SK-N-SH (cell line): ENCODE results near the gene NEURL1. TPM values are rescaled to one million over a fixed set of nuclear protein-coding genes. Genes with fewer than 3 reads are reported as not detected.

ENCODE experiments used
- CTCF ChIA-PET: fragments of 300-600, 350-600 bp; formaldehyde crosslinking; extraction: SDS; loops from one replicate; lab custom pipeline; 2021; lab: Yijun Ruan, JAX
- POLR2A ChIA-PET: fragments of 350-600 bp; sonication (Branson Sonifier 250); formaldehyde crosslinking; extraction: SDS; loops from one replicate; lab custom pipeline; 2020; ENCODE audit warnings: antibody characterized with exemption, inconsistent platforms; lab: Yijun Ruan, JAX
- DNase-seq: peaks from one replicate; pipeline ENCODE4 v3.0.0; 2012
- H2AFZ ChIP-seq: fragments of 200-600 bp; sonication (generic); 2 replicates; pipeline ENCODE4 v1.8.1; 2016; ENCODE audit warnings: antibody characterized with exemption, mild to moderate bottlenecking, low read depth
- H3F3A ChIP-seq: fragments of 200-600 bp; sonication (generic); replicated peaks from 2 replicates; pipeline ENCODE3; 2016; ENCODE audit warnings: antibody characterized with exemption, mild to moderate bottlenecking; ENCODE audit not compliant: insufficient read depth
- H3K27ac ChIP-seq, 2 experiments: fragments of 200-500 bp in 1 of 2; fragments of 200-600 bp in 1 of 2; sonication (Bioruptor generic) in 1 of 2; sonication (generic), shearing (Covaris generic) in 1 of 2; 2 replicates each; pipeline versions ENCODE4 v1.5.1 to v1.6.1; 2014 to 2016; ENCODE audit warnings: low read depth in 2 of 2, inconsistent platforms in 1 of 2, low read length in 1 of 2, mild to moderate bottlenecking in 1 of 2, mixed read lengths in 1 of 2
- H3K27me3 ChIP-seq: fragments of 200-600 bp; sonication (generic), shearing (Covaris generic); 2 replicates; pipeline ENCODE4 v1.6.1; 2016; ENCODE audit warnings: mixed run types; ENCODE audit not compliant: insufficient read depth
- H3K36me3 ChIP-seq, 2 experiments: fragments of 200-500 bp in 1 of 2; fragments of 200-600 bp in 1 of 2; sonication (Bioruptor generic) in 1 of 2; sonication (generic) in 1 of 2; replicated peaks in 1 of 2; 2 replicates each; pipeline versions ENCODE3 to v1.5.1; 2014 to 2016; ENCODE audit warnings: low read length in 1 of 2, mild to moderate bottlenecking in 1 of 2; ENCODE audit not compliant: insufficient read depth in 2 of 2, control insufficient read depth in 1 of 2
- H3K4me1 ChIP-seq, 2 experiments: fragments of 200-500 bp in 1 of 2; fragments of 200-600 bp in 1 of 2; sonication (Bioruptor generic) in 1 of 2; sonication (generic), shearing (Covaris generic) in 1 of 2; 2 replicates each; pipeline versions ENCODE4 v1.5.1 to v1.6.1; 2014 to 2016; ENCODE audit warnings: low read depth in 1 of 2, low read length in 1 of 2, mixed run types in 1 of 2; ENCODE audit not compliant: insufficient read depth in 2 of 2, control insufficient read depth in 1 of 2
- H3K4me2 ChIP-seq: fragments of 200-600 bp; sonication (generic), shearing (Covaris generic); 2 replicates; pipeline ENCODE4 v1.6.1; 2017; ENCODE audit warnings: mixed run types
- H3K4me3 ChIP-seq, 2 experiments: fragments of 200-500 bp in 1 of 2; fragments of 200-600 bp in 1 of 2; sonication (Bioruptor generic) in 1 of 2; sonication (generic), shearing (Covaris generic) in 1 of 2; 2 replicates each; pipeline versions ENCODE4 v1.5.1 to v1.8.1; 2014 to 2016; ENCODE audit warnings: low read depth in 2 of 2, inconsistent platforms in 1 of 2, low read length in 1 of 2, mild to moderate bottlenecking in 1 of 2, mixed read lengths in 1 of 2, moderate library complexity in 1 of 2
- H3K79me2 ChIP-seq: fragments of 200-600 bp; sonication (generic); 2 replicates; pipeline ENCODE4 v1.8.1; 2017; ENCODE audit warnings: mild to moderate bottlenecking; ENCODE audit not compliant: insufficient read depth
- H3K9ac ChIP-seq: fragments of 200-600 bp; sonication (generic); 2 replicates; pipeline ENCODE4 v1.6.1; 2017; ENCODE audit warnings: mixed run types
- H3K9me2 ChIP-seq: fragments of 200-600 bp; sonication (generic); 2 replicates; pipeline ENCODE4 v1.6.1; 2017; ENCODE audit warnings: mixed run types
- H3K9me3 ChIP-seq: fragments of 200-600 bp; sonication (generic); 2 replicates; pipeline ENCODE4 v1.6.1; 2017; ENCODE audit warnings: mixed run types, mild to moderate bottlenecking, moderate library complexity
- H4K20me1 ChIP-seq: fragments of 200-600 bp; sonication (generic); 2 replicates; pipeline ENCODE4 v1.6.1; 2017; ENCODE audit warnings: mild to moderate bottlenecking, mixed run types; ENCODE audit not compliant: insufficient read depth
- CHD2 ChIP-seq: fragments of 150-350 bp; IDR thresholded peaks from 2 replicates; pipeline ENCODE4 v1.6.1; 2018; ENCODE audit warnings: low read length; ENCODE audit not compliant: partially characterized antibody
- CTCF ChIP-seq: fragments of 200-600 bp; sonication (generic); IDR thresholded peaks from 2 replicates; pipeline ENCODE4 v1.6.1; 2017; ENCODE audit warnings: antibody characterized with exemption, mild to moderate bottlenecking, moderate library complexity
- ELF1 ChIP-seq: IDR thresholded peaks from 2 replicates; pipeline ENCODE4 v1.4.0; 2012
- EP300 ChIP-seq, 2 experiments: IDR thresholded peaks; 2 replicates each; pipeline versions ENCODE4 v1.4.0 to v1.6.1; 2012; ENCODE audit warnings: borderline replicate concordance in 1 of 2, low read depth in 1 of 2, low read length in 1 of 2
- EZH2phosphoT487 ChIP-seq: fragments of 200-600 bp; sonication (generic); IDR thresholded peaks from 2 replicates; pipeline ENCODE4 v1.6.1; 2017; ENCODE audit warnings: low read depth, mixed run types, mild to moderate bottlenecking, antibody characterized with exemption, moderate library complexity, borderline replicate concordance
- FOSL2 ChIP-seq: IDR thresholded peaks from 2 replicates; pipeline ENCODE4 v1.4.0; 2012; ENCODE audit warnings: low read depth, mild to moderate bottlenecking, moderate library complexity, borderline replicate concordance
- FOXJ3 ChIP-seq: sonication (generic); formaldehyde crosslinking; IDR thresholded peaks from 2 replicates; pipeline ENCODE4 v1.5.1; 2020; ENCODE audit warnings: mild to moderate bottlenecking, missing genetic modification reagents
- FOXM1 ChIP-seq: IDR thresholded peaks from 2 replicates; pipeline ENCODE4 v1.4.0; 2012; ENCODE audit warnings: low read depth, mild to moderate bottlenecking
- GATA2 ChIP-seq: sonication (generic); formaldehyde crosslinking; IDR thresholded peaks from 2 replicates; pipeline ENCODE4 v1.5.0; 2020; ENCODE audit warnings: mild to moderate bottlenecking, missing genetic modification reagents
- IRF3 ChIP-seq: fragments of 150-350 bp; IDR thresholded peaks from 2 replicates; pipeline ENCODE4 v1.6.1; 2016; ENCODE audit warnings: mild to moderate bottlenecking, low read depth, low read length
- MEF2A ChIP-seq: IDR thresholded peaks from 2 replicates; pipeline ENCODE4 v1.4.0; 2012; ENCODE audit warnings: low read depth, borderline replicate concordance
- MXI1 ChIP-seq: IDR thresholded peaks from 2 replicates; pipeline ENCODE4 v1.6.1; 2012; ENCODE audit warnings: mild to moderate bottlenecking, low read depth, low read length, improper control_type of control experiment
- NFIC ChIP-seq: IDR thresholded peaks from 2 replicates; pipeline ENCODE4 v1.4.0; 2012; ENCODE audit warnings: borderline replicate concordance
- POLR2AphosphoS5 ChIP-seq: IDR thresholded peaks from 2 replicates; pipeline ENCODE4 v1.6.1; 2012; ENCODE audit warnings: low read depth, low read length
- RCOR1 ChIP-seq: fragments of 150-350 bp; IDR thresholded peaks from 2 replicates; pipeline ENCODE4 v1.6.1; 2017; ENCODE audit warnings: antibody characterized with exemption, low read length
- RFX5 ChIP-seq: IDR thresholded peaks from 2 replicates; pipeline ENCODE4 v1.6.1; 2012; ENCODE audit warnings: mild to moderate bottlenecking, improper control_type of control experiment, low read length
- RXRA ChIP-seq: IDR thresholded peaks from 2 replicates; pipeline ENCODE4 v1.4.0; 2012; ENCODE audit warnings: low read depth, mild to moderate bottlenecking, borderline replicate concordance
- TAF1 ChIP-seq: IDR thresholded peaks from 2 replicates; pipeline ENCODE4 v1.6.1; 2012; ENCODE audit warnings: low read depth, mild to moderate bottlenecking, low read length, moderate library complexity, borderline replicate concordance
- USF1 ChIP-seq: IDR thresholded peaks from 2 replicates; pipeline ENCODE4 v1.4.0; 2012; ENCODE audit warnings: low read depth, borderline replicate concordance
- ZBTB33 ChIP-seq: IDR thresholded peaks from 2 replicates; pipeline ENCODE4 v1.4.0; 2012; ENCODE audit warnings: low read depth, borderline replicate concordance
- WGBS: methylation state at CpG from one replicate; pipeline ENCODE4 v1.1.6; 2017; ENCODE audit warnings: low lambda C conversion rate; 5-methylcytosine and 5-hydroxymethylcytosine counted together
- polyA plus RNA-seq, 3 experiments: library from polyadenylated mRNA; depleted of rRNA; stranded (reverse); fragments of >200 nt; gene quantifications; 2 replicates each; pipeline ENCODE4 v1.2.3, GENCODE V29; 2012

Gene NEURL1
- polyA plus RNA-seq, 1 of the 3 experiments (the other 2 are of a cell fraction), result 0.05 TPM

GRCh38 chr10:103451831-103452505 is 41.5 kb upstream of the NEURL1 start, which contains the start of gene CALHM2:
TSS of gene CALHM2 (minus strand) at chr10:103452370. CDS start at chr10:103449941, 2,429 bp downstream.
- Histone ChIP-seq H3F3A (no peaks in the 10 kb centered on the region), H3K9ac (no peak within 1 kb of the TSS), H3K27ac (peak within 1 kb of the TSS in 1 of 2 experiments; percentile 48; a peak in 1 of 4 replicates), H4K20me1 (no peaks in the 10 kb centered on the region), H3K4me1 (peaks cover 0 to 18% of the 10 kb centered on the region in 2 experiments; a peak in 1 of 4 replicates), H3K36me3 (peaks cover 7 to 10% of the 10 kb centered on the region in 2 experiments), H3K79me2 (no peaks in the 10 kb centered on the region), H3K9me3 (no peaks in the 10 kb centered on the region), H3K27me3 (no peaks in the 10 kb centered on the region), H3K9me2 (no peaks in the 10 kb centered on the region), H3K4me2 (no peak within 1 kb of the TSS), H2AFZ (no peak within 1 kb of the TSS), H3K4me3 (peak within 1 kb of the TSS in 1 of 2 experiments; percentile 10; a peak in 1 of 4 replicates)
- DNase-seq, result peak; percentile 82
- ChIA-PET CTCF (interaction anchor here (0.7 to 2.4 kb wide), 7 partner anchors 10 to 113 kb away, joined by 3 to 19 read pairs (median 5); partner anchors contain the start of gene CALHM3), POLR2A (no interaction called here)
- TF ChIP-seq GATA2 (no peak), CHD2 (no peak), FOXJ3 (no peak), CTCF (no peak), USF1 (no peak)
- whole genome bisulfite sequencing, result 89% methylated on average over 16 of the region's 32 CpGs

- no peak overlapping the region for H2AFZ ChIP-seq
- no peak overlapping the region; a peak in 1 of 4 replicates for H3K4me3 ChIP-seq
- H3K27me3 ChIP-seq, result no peaks in the 10 kb centered on the region
- H3K9me2 ChIP-seq, result no peaks in the 10 kb centered on the region
- H3K4me1 ChIP-seq, result peaks cover 0 to 18% of the 10 kb centered on the region in 2 experiments; a peak in 1 of 4 replicates
- no peak overlapping the region for H3K4me2 ChIP-seq
- no peaks in the 10 kb centered on the region for H4K20me1 ChIP-seq
- H3K9ac ChIP-seq, result no peak overlapping the region
- ChIA-PET CTCF (interaction anchor here (0.7 to 1.9 kb wide), 6 partner anchors 11 to 112 kb away, joined by 3 to 7 read pairs (median 5); no protein-coding TSS in a partner anchor), POLR2A (no interaction called here)
- no peaks in the 10 kb centered on the region for H3K9me3 ChIP-seq
- H3F3A ChIP-seq, result no peaks in the 10 kb centered on the region
- no peaks in the 10 kb centered on the region for H3K79me2 ChIP-seq
- no peak for DNase-seq
- no peak overlapping the region for H3K27ac ChIP-seq
- WGBS, result 85% methylated on average over 11 of the region's 27 CpGs
- H3K36me3 ChIP-seq, result peaks cover 5 to 6% of the 10 kb centered on the region in 2 experiments
- TF ChIP-seq FOXM1 (no peak), IRF3 (no peak), CHD2 (no peak), EZH2phosphoT487 (no peak), POLR2AphosphoS5 (no peak), RFX5 (no peak), EP300 (IDR thresholded peaks at IDR 0.05; ENCODE audit: borderline replicate concordance in 1 of 2, low read depth in 1 of 2, low read length in 1 of 2) (no peak), RXRA (no peak), NFIC (no peak), MEF2A (no peak), RCOR1 (no peak), FOSL2 (no peak), MXI1 (no peak), ZBTB33 (no peak), FOXJ3 (no peak), ELF1 (no peak), TAF1 (no peak)
Observed at GRCh38 chr10:103452506-103453230, 40.8 kb upstream of the NEURL1 start.
